VCaP (cell line): ENCODE measurements around the gene ADGRG7.
"Not testable (repeated sequence)": the region's sequence is repeated elsewhere in the genome, so short reads cannot be mapped to it uniquely, and the experiment has no call there.

Experiments
- H3K27ac ChIP-seq: fragments of 450-650 bp; 2 replicates; pipeline ENCODE4 v1.5.1; 2017
- CTCF ChIP-seq: fragments of 450-650 bp; conservative IDR thresholded peaks from 2 replicates; pipeline ENCODE4 v1.5.1; 2017; ENCODE audit warnings: mild to moderate bottlenecking, moderate library complexity

ADGRG7 gene

GRCh38 chr3:100647657-100648056 lies 38.3 kb downstream of the ADGRG7 start:
- no peak overlapping the region for H3K27ac ChIP-seq
- no peak for TF ChIP-seq CTCF

DNA sequence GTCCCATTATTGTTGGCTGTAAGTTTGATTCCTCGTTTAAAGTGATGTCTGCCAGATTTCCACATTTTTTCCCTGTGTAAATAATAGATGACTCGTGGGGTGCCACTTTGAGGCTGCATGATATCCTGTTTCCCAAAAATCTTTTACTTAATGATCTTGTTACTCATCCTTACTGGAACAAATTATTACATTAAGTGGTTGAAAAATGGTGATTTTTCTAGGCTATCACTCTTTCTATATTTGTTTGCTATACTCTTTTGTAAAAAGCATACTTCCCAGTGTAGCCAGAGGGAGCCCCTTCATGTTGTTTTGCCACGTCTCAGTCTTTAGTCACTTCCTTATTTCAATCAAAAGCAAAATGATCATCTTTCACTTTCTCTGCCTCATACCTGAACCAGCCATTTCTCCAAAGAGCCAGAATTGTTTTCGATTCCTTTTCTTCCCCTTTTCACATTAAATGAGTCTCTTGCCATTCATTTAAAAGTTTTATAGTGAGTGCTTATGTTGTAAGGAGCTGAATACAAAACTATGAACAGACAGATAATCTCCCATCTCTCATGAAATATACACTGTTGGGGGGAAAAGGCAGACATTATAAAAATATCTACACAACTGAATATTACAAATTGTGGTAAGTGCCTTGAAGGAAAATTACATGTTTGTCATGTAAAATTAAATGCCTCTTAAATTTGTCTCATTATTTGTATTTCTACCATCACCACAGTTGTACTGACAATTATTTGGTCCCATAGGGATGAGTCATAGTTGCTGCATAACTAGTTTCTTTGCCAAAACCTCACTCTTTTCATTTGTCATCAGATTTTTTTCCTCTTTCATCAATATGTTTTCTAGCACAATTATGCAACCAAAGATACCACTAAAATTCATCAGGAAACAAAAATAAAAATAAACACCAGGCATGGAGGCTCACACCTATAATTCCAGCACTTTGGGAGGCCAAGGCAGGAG lies 41.5 kb downstream of the ADGRG7 start:
- no peak overlapping the region for H3K27ac ChIP-seq
- TF ChIP-seq CTCF = no peak

GRCh38 chr3:100653604-100654294 lies 44.3 kb downstream of the ADGRG7 start:
- H3K27ac ChIP-seq = no peak overlapping the region
- TF ChIP-seq CTCF = no peak

- no peak overlapping the region for H3K27ac ChIP-seq
- TF ChIP-seq CTCF = no peak
Observed at GRCh38 chr3:100656945-100657344, 47.5 kb downstream of the ADGRG7 start.

DNA sequence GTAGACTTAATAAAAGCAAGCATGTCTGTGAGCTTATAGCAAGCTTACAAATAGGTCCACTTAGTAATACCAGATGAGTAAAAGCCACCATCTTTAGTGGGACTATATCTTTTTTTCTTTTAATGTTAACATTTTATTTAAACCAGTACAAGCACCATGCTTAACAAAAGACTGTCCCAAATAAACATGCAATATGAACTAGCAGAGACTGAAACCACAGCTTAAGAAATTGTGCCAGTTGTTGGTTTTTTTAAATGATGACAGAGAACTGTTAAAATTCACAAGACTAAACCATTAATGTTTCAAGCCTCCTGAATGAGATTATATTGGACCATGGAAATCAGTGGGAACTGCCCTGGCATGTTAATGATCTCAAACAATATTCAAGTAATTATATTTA lies 51.9 kb downstream of the ADGRG7 start:
- H3K27ac ChIP-seq = not testable (repeated sequence)

DNA sequence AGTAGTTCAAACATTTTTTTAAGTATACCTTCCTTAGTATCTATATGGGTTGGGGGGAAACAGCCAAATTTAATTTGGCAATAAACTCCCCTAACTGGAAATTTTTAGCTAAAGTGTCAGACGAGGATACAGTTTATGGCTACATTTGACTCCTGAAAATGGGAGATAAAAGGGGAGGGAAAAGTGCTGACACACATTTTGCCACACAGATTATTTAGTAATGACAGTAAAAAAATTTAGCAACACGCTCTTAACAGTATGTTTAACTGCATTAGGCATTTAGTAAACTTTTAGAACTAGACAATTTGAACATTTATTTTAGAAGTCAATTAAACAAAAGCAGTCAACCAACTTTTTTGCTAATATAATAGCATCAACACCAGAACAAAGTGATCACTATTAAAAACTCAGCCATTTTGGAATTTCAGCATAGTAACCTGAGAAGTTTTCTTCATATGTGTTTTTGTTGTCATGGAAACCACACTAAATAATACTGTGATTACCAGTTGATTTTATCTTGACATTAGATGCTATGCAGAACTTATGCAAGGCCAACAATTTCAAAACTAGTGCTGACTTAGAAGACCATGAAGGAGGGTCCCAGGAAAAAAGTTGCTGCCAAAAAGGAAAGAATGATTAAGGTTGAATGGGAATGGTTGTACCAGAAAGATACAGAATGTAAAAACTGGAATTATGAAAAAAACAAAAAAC lies 52.9 kb downstream of the ADGRG7 start:
- H3K27ac ChIP-seq = no peak overlapping the region
- no peak for TF ChIP-seq CTCF

DNA sequence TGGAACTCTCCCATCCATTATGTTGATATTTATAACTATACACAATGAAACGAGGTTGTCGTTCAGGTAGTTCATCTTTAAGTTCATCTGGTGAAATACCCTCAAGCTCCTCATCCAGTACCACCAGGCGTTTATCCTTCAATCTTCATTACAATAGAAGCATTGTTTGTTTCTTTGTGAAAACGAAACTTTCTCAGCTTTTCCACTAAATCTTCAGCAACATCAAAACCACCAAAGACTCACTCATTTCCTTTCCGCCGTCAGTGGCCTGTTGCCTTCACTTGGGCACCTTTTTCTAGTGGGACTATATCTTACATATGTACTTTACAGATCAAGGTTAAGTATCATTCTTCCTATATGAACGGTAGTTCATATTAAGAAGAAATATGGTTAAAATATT lies 55.8 kb downstream of the ADGRG7 start:
- no peak for TF ChIP-seq CTCF
- no peak overlapping the region for H3K27ac ChIP-seq

DNA sequence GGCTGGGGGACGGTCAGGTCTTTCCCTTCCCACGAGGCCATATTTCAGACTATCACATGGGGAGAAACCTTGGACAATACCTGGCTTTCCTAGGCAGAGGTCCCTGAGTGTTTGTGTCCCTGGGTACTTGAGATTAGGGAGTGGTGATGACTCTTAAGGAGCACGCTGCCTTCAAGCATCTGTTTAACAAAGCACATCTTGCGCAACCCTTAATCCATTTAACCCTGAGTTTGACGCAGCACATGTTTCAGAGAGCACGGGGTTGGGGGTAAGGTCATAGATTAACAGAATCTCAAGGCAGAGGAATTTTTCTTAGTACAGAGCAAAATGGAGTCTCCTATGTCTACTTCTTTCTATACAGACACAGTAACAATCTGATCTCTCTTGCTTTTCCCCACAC lies 57.3 kb downstream of the ADGRG7 start:
- not testable (repeated sequence) for H3K27ac ChIP-seq

- H3K27ac ChIP-seq = not testable (repeated sequence)
Observed at GRCh38 chr3:100667316-100667715, 57.9 kb downstream of the ADGRG7 start.

DNA sequence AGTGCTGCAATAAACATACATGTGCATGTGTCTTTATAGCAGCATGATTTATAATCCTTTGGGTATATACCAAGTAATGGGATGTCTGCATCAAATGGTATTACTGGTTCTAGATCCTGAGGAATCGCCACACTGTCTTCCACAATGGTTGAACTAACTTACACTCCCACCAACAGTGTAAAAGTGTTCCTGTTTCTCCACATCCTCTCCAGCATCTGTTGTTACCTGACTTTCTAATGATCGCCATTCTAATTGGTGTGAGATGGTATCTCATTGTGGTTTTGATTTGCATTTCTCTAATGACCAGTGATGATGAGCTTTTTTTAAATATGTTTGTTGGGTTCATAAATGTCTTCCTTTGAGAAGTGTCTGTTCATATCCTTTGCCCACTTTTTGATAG lies 61.6 kb downstream of the ADGRG7 start:
- not testable (repeated sequence) for H3K27ac ChIP-seq
